Measurements from ENCODE around the gene GSS. TPM values are rescaled to one million over a fixed set of nuclear protein-coding genes. Genes with fewer than 3 reads are reported as not detected.

Gene GSS
- total and polyA plus RNA-seq, 2 of the 8 experiments (the other 6 are each of a cell fraction or from before 2014, with no cell fraction given): 34.6 to 43.2 TPM

GRCh38 chr20:34884260-34884659 lies 71.3 kb downstream of the GSS start:
- H3K23ac ChIP-seq (ENCODE audit: insufficient read length): no peak overlapping the region
- H3K9me3 ChIP-seq (ENCODE audit: insufficient read depth in 2 of 2, low read depth in 1 of 2, low read length in 1 of 2): no peaks in the 10 kb centered on the region
- no peak overlapping the region for H3K4me3 ChIP-seq (ENCODE audit: extremely low read depth in 1 of 4, insufficient read depth in 2 of 4, low read depth in 3 of 4, low read length in 4 of 4)
- H2BK120ac ChIP-seq (replicated peaks; ENCODE audit: low read depth, low read length): no peak overlapping the region
- no peak overlapping the region for H3K18ac ChIP-seq (ENCODE audit: extremely low read depth, low read length)
- H2AFZ ChIP-seq (ENCODE audit: low read length): no peak overlapping the region
- no peak overlapping the region for H3K4ac ChIP-seq (replicated peaks; ENCODE audit: insufficient read length, low read depth, low read length)
- no peak overlapping the region for H3K56ac ChIP-seq (replicated peaks; ENCODE audit: insufficient read length, low read depth, low read length)
- H2BK20ac ChIP-seq (ENCODE audit: low read length): no peak overlapping the region
- no peaks in the 10 kb centered on the region for H3K23me2 ChIP-seq (ENCODE audit: low read depth, low read length)
- H4K91ac ChIP-seq (replicated peaks; ENCODE audit: insufficient read length, low read length): no peak overlapping the region
- H3K27ac ChIP-seq (ENCODE audit: low read depth, low read length): no peak overlapping the region
- FAIRE-seq: no peak
- POLR2A ChIA-PET (ENCODE audit: partially characterized antibody): interaction anchor here (0.6 kb wide), 1 partner anchor 854 kb away, joined by 3 read pairs; no protein-coding TSS in a partner anchor
- H3K79me2 ChIP-seq (ENCODE audit: control insufficient read depth in 1 of 2, insufficient read depth in 2 of 2, low read length in 2 of 2): no peaks in the 10 kb centered on the region
- no peak overlapping the region for H2AK5ac ChIP-seq (ENCODE audit: low read depth, low read length)
- H4K20me1 ChIP-seq (replicated peaks in 1 of 2; ENCODE audit: control insufficient read depth in 1 of 2, insufficient read depth in 2 of 2, low read length in 2 of 2): peaks cover 0 to 3% of the 10 kb centered on the region in 2 experiments
- no peaks in the 10 kb centered on the region for H3K27me3 ChIP-seq (replicated peaks in 1 of 4; ENCODE audit: control insufficient read depth in 3 of 4, extremely low read depth in 1 of 4, insufficient read depth in 3 of 4, low read length in 3 of 4)
- no peak overlapping the region for H3K14ac ChIP-seq (ENCODE audit: insufficient read length)
- no peaks in the 10 kb centered on the region; a peak in 3 of 8 replicates for H3K36me3 ChIP-seq (ENCODE audit: control insufficient read depth in 2 of 4, insufficient read depth in 4 of 4, low read length in 3 of 4)
- H2BK15ac ChIP-seq (ENCODE audit: low read length): no peak overlapping the region
- no peak overlapping the region for H3K9ac ChIP-seq (replicated peaks in 1 of 4; ENCODE audit: extremely low read depth in 1 of 4, low read depth in 3 of 4, low read length in 3 of 4)
- H3K79me1 ChIP-seq (ENCODE audit: low read depth, low read length): no peaks in the 10 kb centered on the region
- no peak overlapping the region for H2BK5ac ChIP-seq (ENCODE audit: low read depth, low read length)
- H4K8ac ChIP-seq (ENCODE audit: extremely low read depth, insufficient read depth, low read length): no peak overlapping the region
- no peak for DNase-seq (ENCODE audit: low read depth in 1 of 2, low spot score in 2 of 2)
- no peak overlapping the region for H2BK12ac ChIP-seq (ENCODE audit: low read depth, low read length)
- CTCF ChIA-PET (ENCODE audit: partially characterized antibody): interaction anchor here (2.6 kb wide), 1 partner anchor 10 kb away, joined by 12 read pairs; no protein-coding TSS in a partner anchor
- H3K4me1 ChIP-seq (replicated peaks in 1 of 4; ENCODE audit: control insufficient read depth in 3 of 4, insufficient read depth in 4 of 4, low read length in 3 of 4): no peaks in the 10 kb centered on the region; a peak in 1 of 7 replicates
- no peak overlapping the region for H4K5ac ChIP-seq (ENCODE audit: insufficient read length, low read depth, low read length)
- no peak for TF ChIP-seq EZH2 (IDR thresholded peaks at IDR 0.05; ENCODE audit: low read depth, low read length, severe bottlenecking)
- no peak for TF ChIP-seq GABPA (IDR thresholded peaks at IDR 0.05; ENCODE audit: borderline replicate concordance, insufficient read depth, low read length)
- no peak for TF ChIP-seq CTBP2 (IDR thresholded peaks at IDR 0.05; ENCODE audit: borderline replicate concordance, insufficient read depth, insufficient read length, low read length)
- TF ChIP-seq RBBP5 (IDR thresholded peaks at IDR 0.05; ENCODE audit: borderline replicate concordance, low read depth, low read length): no peak
- no peak for TF ChIP-seq SP2 (IDR thresholded peaks at IDR 0.05; ENCODE audit: low read length)
- no peak for TF ChIP-seq SUZ12 (IDR thresholded peaks at IDR 0.05; ENCODE audit: low read length)
- no peak for TF ChIP-seq YY1 (IDR thresholded peaks at IDR 0.05; ENCODE audit: low read depth, low read length)
- TF ChIP-seq CBX5 (IDR thresholded peaks at IDR 0.05; ENCODE audit: low read depth, low read length): no peak
- WGBS, 2 experiments (ENCODE audit: extremely low coverage in 1 of 2, insufficient coverage in 1 of 2, insufficient read length in 1 of 2, insufficient replicate concordance in 2 of 2, low coverage in 1 of 2, low lambda C conversion rate in 2 of 2, missing lambda C conversion rate in 1 of 2): 83% methylated on average over 1 of the region's 1 CpG; no CpG with 5 or more reads in 1 of the 2 experiments
- H3K4me2 ChIP-seq (ENCODE audit: insufficient read depth in 1 of 2, low read depth in 2 of 2, low read length in 2 of 2): no peak overlapping the region

Data from H1 (cell line).